ENCODE measurements around the gene POU2F1.

POU2F1 gene

DNA sequence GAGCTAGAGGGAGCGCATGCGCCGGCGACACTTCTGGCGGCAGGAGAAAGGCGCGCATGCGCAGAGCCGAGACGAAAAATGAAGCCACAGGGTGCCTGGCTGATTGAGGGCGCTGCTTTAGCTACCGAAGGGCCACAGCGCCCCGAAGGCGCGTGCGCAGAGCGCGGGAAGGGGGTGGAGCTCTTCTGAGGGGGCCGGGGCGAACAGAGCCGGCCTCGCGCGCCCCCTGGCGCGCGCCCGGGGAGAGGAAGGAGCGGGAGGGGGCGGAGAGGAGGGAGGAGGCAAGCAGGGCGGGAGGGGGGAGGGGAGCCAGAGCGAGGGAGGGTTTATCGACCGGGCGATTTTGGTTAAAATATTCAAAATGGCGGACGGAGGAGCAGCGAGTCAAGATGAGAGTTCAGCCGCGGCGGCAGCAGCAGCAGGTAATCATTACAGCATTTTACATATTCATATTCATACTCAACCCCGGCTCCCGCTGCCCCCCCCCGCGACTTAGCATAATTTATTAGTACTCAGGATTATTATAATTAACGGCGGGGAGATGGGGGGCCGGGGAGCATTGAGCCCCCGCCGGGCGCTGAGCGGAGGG lies at the start of gene POU2F1:
Gene POU2F1, plus strand, starts transcription at position 350 of the 589 bp plus-strand sequence. Its CDS starts 12 bp downstream, at position 362.
- in situ Hi-C loops (cut with MboI; ENCODE audit: low sequenced_read_pairs) = no loop called here

DNA sequence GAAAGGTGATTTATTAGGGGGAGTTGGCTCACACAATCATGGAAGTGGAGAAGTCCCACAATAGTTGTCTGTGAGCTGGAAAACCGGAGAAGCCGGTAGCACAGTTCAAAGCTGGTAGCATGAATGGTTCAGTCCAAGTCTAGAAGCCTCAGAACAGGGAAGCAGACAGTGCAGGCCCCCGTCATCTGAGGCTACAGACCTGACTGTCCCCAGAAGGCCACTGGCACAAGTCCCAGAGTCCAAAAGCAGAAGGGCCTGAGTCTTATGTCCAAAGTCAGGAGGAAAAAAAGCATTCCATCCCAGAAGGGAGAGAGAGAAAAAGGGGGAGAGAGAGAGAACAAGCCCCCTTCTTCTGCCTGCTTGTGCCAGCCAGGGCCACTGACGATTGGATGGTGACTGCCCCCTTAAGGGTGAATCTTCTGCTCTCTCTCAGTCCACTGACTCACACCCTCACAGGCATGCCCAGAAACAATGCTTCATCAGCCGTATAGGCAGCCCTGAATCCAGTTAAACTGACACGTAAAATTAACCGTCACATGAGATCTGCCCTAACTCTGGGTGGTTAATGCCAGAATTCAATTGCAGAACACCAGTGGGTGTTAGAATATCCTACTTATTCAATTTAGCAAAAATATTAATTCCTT lies 49.3 kb upstream of the POU2F1 start:
- in situ Hi-C loops (cut with MboI; ENCODE audit: low sequenced_read_pairs) = no loop called here

DNA sequence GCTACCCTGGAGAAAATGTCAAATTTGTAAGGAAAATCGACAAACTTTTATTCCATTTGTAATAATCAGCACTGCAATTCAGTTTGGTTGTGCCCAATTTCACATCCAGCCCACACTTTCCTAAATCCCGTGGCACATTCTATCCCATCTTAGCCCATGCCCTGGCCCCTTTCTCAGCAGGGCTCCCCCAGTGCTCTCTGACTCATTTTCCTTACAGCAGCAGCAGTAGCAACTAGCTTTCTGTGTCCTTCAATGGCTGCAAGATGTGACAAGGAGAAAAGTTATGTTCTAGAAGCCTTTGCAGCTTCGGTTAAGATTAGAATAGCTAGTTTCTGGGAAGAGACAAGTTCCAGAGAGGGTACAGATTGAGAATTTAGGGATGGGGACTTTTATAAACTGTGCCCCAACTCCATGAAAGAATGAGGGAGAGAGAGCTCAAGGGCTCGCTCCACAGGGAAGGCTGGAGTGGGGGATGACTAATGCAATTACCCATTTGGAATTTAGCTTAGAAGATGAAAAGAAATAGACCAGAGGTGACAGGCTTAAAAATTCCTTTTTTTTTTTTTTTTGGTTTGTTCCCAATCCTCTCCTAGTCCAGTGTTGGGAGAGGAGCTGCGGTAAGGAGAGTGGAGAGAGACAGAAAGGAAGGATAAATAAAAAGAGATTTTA lies 47.0 kb upstream of the POU2F1 start:
- in situ Hi-C loops (cut with MboI; ENCODE audit: low sequenced_read_pairs) = no loop called here

DNA sequence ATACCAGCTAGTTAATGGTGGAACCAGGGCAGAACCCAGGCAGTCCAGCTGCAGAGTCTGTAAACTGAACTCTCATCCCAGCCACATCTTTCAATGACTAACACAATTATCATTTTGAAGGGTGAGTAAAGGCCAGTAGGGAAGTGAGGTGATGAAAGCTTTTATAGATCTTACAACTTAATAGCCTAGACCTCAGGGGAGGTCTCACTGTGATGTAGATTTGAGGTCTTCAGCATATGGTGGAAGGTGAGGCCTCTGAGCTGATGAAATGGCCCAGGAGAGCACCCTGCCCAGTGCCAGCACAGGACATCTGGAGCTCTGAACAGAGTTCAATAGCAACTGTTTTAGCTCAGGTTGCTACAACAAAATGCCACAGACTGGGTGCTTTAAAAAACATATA lies 44.8 kb upstream of the POU2F1 start:
- in situ Hi-C loops (cut with MboI; ENCODE audit: low sequenced_read_pairs) = no loop called here

DNA sequence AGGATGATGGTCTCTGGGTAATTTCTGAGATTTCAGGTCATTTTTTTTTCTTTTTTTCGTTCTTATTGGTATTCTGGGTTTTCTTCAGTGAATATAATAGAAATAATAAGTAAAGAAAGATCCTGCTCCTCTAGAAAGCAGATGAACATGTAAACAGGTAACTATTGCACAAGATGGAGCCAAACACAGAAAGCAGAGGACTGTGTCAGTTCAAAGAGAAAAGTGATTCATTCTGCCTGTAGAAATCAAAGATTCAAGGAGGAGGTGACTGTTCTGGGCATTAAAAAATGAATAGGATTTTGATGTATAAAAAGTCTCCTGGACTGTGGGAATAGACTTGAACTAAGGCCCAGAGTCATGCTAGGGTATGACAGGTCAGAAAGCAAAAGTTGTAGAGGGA lies 41.9 kb upstream of the POU2F1 start:
- in situ Hi-C loops (cut with MboI; ENCODE audit: low sequenced_read_pairs) = no loop called here

DNA sequence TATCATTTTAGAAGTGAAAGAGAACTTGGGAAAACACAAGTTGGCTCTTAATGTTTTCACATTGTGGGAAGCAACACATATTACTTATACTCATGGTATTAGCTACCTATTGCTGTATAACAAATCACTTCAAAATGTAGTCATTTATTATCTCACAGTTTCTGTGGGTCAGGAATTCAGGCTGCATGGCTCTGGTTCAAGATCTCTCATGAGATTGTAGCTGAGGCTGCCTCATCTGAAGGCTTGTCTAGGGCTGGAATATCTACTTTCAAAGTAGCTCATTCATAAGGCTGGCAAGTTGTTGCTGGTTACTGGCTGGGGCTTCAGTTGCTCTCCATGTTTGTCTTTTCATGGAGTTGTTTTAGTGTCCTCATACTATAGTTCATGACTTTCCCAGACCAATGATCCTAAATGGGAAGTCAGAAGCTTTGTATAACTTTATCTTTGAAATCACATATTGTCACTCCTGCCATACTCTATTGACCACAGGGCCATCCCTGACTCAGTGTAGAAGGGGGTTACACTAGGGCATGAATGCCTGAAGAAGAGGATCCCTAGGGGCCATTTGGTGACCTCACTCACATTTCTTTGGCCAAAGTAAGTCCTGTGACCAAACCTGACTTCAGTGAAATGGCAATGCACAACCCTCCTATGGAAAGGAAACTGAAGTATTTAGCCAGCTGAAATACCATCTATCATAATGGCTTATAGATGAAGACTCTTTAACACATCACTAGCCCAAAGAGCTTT lies 37.9 kb upstream of the POU2F1 start:
- in situ Hi-C loops (cut with MboI; ENCODE audit: low sequenced_read_pairs) = no loop called here

DNA sequence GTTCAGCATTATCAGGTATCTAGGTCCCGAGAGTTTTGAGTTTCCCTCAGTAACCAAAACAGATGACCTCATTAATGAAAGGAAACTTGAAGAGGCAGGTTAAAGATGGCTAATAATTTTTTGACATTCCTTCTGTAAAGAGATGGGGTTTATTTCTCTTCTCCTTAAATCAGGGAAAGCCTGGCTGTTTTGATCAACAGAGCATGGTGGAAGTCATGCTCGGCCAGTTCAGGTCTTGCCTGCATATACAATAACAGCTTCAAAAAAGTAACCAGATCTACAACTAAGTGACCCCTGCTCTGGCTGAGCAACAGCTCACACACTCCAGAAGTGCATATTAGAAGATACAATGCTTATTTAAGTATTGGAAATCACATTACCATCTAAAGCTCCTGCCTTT lies 36.6 kb upstream of the POU2F1 start:
- in situ Hi-C loops (cut with MboI; ENCODE audit: low sequenced_read_pairs) = no loop called here

DNA sequence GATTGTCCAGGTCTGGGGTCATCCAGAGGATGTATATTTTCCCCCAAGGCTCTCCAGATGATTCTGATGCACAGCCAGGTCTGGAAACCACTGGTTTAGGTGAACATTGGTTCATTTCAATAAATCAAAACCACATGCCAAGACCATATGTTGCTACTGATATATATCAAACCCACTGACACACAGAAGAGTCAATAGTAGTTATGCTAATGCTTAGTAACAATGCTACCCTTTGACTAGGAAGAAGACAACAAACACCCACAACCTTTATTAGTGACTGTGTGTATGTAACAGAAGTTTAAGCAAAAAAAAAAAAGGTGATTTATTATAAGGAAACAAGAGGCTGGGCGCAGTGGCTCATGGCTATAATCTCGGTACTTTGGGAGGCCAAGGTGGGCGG lies 35.6 kb upstream of the POU2F1 start:
- in situ Hi-C loops (cut with MboI; ENCODE audit: low sequenced_read_pairs) = no loop called here

DNA sequence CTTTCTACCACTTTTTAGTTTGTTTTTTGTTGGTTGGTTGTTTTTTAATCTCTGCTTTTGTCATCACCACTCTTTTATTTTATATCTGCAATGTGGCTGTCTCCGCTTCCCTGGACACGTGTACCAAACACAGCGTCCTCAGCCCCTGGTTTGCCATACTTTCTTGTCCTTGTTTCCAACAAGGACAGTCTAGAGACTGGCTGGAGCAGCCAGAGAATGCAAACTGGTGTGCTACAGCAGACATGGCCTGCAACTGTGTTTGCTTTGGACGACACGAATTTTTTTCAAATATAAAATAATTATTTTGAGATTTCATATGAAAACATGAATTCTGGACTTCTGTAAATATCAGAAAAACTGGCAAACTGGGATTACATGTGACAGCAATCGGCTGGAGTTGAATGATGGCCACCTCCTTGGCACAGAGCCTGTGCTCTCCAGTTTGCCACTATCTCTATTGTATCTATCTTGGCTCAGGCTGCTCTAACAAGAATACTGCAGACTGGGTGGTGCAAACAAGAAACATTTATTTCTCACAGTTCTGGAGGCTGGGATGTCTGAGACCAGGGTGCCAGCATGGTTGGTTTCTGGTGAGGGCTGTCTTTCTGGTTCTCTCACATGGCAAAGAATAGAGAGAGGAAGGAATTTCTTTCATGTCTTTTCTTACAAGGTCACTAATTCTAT lies 34.6 kb upstream of the POU2F1 start:
- in situ Hi-C loops (cut with MboI; ENCODE audit: low sequenced_read_pairs) = no loop called here

DNA sequence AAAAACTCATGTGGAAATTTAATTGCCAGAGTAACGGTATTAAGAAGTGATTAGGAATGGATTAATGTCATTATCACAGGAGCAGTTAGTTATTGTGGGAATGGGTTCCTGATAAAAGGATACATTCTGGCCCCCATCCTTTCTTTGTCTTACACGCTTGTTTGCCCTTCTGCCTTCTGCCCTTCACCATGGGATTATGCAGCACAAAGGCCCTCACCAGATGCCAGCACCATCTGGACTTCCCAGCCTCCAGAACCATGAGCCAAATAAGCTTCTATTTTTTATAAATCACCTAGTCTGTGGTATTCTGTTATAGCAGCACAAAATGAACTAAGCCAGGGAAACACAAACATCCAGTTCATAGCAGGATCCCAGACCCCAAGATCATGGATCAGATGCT lies 33.9 kb upstream of the POU2F1 start:
- in situ Hi-C loops (cut with MboI; ENCODE audit: low sequenced_read_pairs) = no loop called here

DNA sequence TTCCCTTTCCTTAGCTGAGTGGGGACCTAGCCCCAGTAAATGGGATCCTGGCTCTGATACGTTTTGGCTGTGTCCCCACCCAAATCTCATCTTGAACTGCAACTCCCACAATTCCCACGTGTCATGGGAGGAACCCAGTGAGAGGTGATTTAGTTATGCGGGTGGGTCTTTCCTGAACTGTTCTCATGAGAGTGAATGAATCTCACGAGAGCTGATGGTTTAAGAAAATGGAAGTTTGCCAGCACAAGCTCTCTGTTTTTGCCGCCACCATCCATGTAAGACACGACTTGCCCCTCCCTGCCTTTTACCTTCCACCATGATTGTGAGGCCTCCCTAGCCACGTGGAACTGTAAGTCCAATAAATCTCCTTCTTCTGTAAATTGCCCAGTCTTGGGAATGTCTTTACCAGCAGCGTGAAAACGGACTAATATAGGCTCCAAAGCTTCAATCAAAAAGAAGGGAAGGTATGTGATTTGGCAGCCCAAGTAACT lies 29.9 kb upstream of the POU2F1 start:
- in situ Hi-C loops (cut with MboI; ENCODE audit: low sequenced_read_pairs) = no loop called here

DNA sequence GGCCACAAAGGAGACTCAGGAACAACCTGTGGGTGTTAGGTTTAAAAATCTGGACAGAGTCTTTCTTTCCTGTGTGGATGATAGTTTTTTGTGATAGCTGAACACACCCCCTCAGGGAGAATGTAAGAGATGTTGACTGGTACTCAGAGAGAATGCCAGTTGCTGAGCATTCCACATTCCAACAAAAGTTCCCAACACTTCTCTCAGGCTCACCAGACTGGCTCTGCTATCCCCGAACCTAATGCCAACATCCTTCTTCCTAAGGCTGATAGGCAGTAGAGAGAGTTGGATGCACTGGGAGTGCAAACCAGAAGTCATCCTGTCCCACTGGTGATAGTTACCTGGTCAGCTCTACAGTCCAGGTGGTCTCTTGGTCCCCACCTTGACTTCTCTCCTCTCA lies 28.7 kb upstream of the POU2F1 start:
- in situ Hi-C loops (cut with MboI; ENCODE audit: low sequenced_read_pairs) = no loop called here

DNA sequence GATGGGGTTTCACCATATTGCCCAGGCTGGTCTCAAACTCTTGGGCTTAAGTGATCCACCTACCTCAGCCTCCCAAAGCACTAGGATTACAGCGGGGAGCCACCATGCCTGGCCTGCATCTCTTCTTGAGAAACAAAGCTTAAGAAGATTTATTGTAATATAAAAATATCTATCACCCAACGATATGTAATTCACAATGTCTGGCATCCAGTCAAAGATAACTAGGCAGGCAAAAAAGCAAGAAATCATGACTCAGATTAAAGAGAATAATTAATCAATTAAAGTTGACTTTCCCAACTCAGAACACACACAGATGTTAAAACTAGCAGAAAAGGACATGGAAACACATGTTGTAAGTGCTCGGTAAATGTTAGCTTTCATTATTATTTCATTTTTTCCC lies 26.5 kb upstream of the POU2F1 start:
- in situ Hi-C loops (cut with MboI; ENCODE audit: low sequenced_read_pairs) = no loop called here

DNA sequence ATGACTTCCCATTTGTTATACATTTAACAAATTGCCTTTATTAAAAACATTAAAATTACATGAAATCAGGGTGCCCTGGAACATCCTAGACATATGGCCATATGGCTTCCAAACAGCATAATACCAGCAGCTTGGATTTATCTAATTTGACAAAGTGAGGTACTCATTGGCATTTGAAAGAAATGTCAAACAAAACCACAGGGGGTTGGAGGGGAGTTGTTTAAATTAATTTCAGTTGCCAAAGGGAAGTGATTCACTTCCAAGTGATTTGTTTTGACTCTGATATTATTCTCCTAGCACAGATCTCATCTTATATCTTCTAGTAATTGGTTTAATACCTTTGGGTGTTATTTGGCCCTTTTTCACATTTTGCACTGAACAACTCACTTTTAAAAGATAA lies 24.5 kb upstream of the POU2F1 start:
- in situ Hi-C loops (cut with MboI; ENCODE audit: low sequenced_read_pairs) = no loop called here

DNA sequence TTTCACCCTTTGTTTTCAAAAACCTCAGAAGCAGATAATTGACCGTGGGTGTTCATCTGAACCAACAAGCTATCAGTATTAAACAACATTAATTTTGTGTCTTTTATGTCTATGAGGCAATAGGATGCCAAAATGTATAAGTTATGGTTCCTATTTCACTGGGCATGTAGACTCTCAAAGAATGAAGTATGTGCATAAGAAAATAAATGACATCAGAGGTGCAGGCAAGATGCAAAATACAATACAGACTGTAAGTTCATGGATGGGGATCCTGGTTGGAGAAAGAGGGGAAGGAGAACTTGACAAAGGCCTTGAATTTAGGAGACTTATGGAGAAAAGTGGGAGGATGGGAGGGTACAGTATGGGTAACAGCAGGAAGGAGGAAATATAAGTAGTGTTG lies 23.4 kb upstream of the POU2F1 start:
- in situ Hi-C loops (cut with MboI; ENCODE audit: low sequenced_read_pairs) = no loop called here

DNA sequence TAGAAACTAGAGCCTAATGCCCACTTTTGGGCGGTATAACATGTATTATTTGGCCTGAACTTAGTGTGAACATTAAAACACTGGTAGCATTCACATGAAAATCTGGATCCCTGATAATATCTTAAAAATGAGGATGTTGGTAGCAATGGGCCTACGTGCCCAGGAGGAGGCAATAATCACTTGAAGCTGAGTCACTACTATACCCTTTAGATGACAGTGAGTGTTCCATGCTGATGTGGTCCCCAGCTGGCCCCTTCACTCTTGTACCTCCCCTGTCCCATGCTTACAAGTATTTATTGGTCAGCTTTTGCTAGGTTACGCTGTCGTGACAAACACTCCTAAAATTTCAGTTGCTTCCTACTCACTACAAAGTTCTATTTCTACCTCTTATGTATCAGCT lies 23.0 kb upstream of the POU2F1 start:
- in situ Hi-C loops (cut with MboI; ENCODE audit: low sequenced_read_pairs) = no loop called here

DNA sequence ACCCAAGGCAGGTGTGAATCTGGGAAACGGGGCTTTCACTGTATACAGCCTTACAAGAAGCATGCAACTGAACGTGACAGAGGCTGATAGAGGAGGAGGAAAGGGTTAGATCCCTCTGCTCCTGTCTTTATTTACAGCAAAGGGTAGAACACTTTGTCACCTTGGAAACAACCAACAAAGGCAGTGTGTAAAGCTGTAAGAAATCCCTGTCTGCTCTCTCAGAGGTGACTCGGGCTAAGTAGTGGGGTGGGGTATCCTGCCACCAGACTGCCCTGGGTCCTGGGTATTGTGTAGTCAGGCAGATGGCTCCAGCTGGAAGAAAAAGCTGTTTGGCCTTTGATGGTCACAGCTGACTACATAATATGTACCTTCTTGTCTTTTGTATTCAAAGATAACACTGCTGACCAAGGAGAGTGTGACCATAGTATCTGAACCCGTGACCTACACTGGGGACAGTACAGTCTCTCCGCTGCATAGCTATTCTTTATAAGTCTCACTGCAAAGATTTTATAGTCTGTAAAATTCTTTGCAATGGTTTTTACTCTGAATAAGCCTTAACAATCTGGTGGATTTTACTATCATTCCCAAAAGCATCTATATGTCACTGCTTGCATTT lies 22.1 kb upstream of the POU2F1 start:
- in situ Hi-C loops (cut with MboI; ENCODE audit: low sequenced_read_pairs) = no loop called here

DNA sequence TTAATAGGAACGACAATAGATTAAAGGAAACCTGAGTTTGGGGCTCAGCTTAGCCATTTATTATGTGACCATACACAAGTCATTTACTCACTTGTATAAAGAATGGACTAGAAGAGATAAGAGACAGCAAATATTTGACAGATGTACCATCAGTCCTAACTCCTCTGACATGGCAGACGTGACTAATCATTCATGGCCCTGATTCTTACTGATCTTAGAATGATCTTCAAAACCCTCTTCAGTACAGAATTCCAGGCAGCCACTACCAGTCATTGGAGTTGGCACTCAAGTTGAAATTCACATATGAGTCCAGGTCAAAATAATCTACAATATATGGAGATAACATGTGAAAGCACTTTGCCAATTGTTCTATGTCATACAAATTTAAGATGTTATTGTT lies 21.0 kb upstream of the POU2F1 start:
- in situ Hi-C loops (cut with MboI; ENCODE audit: low sequenced_read_pairs) = no loop called here

DNA sequence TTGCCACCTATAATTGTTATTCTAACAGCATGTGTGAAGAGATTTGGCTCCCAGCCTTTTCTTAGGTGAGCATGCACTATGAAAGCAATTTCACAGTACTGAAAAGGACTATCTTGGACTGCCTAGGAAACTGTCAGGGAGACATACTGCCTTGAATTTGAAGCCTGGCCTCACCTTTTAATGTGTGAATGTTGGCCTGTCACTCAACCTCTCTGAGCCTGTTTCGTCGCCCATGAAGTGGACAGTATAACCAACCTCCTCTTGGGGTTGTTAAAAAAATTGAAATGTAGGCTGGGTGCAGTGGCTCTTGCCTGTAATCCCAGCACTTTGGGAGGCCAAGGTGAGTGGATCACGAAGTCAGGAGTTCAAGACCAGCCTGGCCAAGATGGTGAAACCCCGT lies 20.4 kb upstream of the POU2F1 start:
- in situ Hi-C loops (cut with MboI; ENCODE audit: low sequenced_read_pairs) = no loop called here

DNA sequence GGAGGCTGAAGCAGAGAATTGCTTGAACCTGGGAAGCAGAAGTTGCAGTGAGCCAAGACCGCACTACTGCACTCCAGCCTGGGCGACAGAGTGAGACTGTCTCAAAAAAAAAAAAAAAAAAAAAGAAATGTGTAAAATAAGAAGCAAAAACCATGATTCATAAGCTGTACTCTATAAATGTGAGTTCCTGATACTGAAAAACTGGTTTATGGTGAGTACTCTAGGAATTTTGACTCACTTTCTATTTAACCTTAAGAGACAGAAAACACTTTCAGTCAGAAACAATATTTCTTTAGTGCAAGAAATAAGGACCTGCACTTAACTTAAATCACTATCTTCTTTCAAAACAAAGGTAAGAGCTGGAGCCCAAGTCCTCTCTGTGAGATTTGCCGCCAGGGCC lies 19.9 kb upstream of the POU2F1 start:
- in situ Hi-C loops (cut with MboI; ENCODE audit: low sequenced_read_pairs) = no loop called here

DNA sequence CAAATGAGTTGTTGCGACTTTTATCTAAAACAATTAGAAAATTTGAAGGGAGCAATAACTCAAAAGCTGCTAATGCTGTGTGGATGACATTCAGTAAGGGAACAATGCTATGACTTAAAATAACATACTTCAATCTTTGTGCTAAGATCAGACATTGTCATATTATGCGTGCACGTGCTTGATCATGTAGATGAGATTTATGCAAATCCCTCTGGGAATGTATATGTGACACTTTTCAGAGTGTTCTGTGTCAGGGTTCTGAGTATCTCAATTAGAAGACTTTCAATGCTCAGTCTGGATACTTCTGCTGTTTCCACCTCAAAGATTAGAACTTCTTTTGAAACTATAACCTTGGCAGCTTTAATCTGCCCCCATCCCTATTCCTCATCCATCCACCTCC lies 18.6 kb upstream of the POU2F1 start:
- in situ Hi-C loops (cut with MboI; ENCODE audit: low sequenced_read_pairs) = no loop called here

Data from HL-60/S4 treated with phorbol 12-myristate 13-acetate at 8.2 ng/mL for 4 days and 3 days (cell line).